Measurements from ENCODE around the gene RAD51AP1. TPM values are rescaled to one million over a fixed set of nuclear protein-coding genes. Genes with fewer than 3 reads are reported as not detected.

RAD51AP1 gene
- polyA plus RNA-seq, 1 of the 3 experiments (the other 2 are of a cell fraction): 6.0 TPM

- Histone ChIP-seq H3K4me2 (no peak overlapping the region), H3F3A (replicated peaks; ENCODE audit: insufficient read depth) (no peaks in the 10 kb centered on the region), H3K27ac (ENCODE audit: low read depth in 2 of 2, low read length in 1 of 2) (no peak overlapping the region), H3K9me2 (no peaks in the 10 kb centered on the region), H3K79me2 (ENCODE audit: insufficient read depth) (no peaks in the 10 kb centered on the region), H3K4me3 (ENCODE audit: low read depth in 2 of 2, low read length in 1 of 2) (no peak overlapping the region), H4K20me1 (ENCODE audit: insufficient read depth) (no peaks in the 10 kb centered on the region), H3K9me3 (no peaks in the 10 kb centered on the region), H3K4me1 (ENCODE audit: control insufficient read depth in 1 of 2, insufficient read depth in 2 of 2, low read depth in 1 of 2, low read length in 1 of 2) (peaks cover 0 to under 1% of the 10 kb centered on the region in 2 experiments; a peak in 1 of 4 replicates), H3K36me3 (replicated peaks in 1 of 2; ENCODE audit: control insufficient read depth in 1 of 2, insufficient read depth in 2 of 2, low read length in 1 of 2) (no peaks in the 10 kb centered on the region), H3K27me3 (ENCODE audit: insufficient read depth) (no peaks in the 10 kb centered on the region), H2AFZ (ENCODE audit: low read depth) (no peak overlapping the region), H3K9ac (no peak overlapping the region)
- POLR2A ChIA-PET: no interaction called here
- TF ChIP-seq ELF1 (IDR thresholded peaks at IDR 0.05): no peak
- TF ChIP-seq GATA2 (CRISPR knock-in tag; IDR thresholded peaks at IDR 0.05): no peak
- TF ChIP-seq RXRA (IDR thresholded peaks at IDR 0.05; ENCODE audit: borderline replicate concordance, low read depth): no peak
- TF ChIP-seq MEF2A (IDR thresholded peaks at IDR 0.05; ENCODE audit: borderline replicate concordance, low read depth): no peak
- TF ChIP-seq, protein P1, sequence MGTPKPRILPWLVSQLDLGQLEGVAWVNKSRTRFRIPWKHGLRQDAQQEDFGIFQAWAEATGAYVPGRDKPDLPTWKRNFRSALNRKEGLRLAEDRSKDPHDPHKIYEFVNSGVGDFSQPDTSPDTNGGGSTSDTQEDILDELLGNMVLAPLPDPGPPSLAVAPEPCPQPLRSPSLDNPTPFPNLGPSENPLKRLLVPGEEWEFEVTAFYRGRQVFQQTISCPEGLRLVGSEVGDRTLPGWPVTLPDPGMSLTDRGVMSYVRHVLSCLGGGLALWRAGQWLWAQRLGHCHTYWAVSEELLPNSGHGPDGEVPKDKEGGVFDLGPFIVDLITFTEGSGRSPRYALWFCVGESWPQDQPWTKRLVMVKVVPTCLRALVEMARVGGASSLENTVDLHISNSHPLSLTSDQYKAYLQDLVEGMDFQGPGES (IDR thresholded peaks at IDR 0.05; ENCODE audit: low read depth, low read length): no peak
- TF ChIP-seq, protein P2, sequence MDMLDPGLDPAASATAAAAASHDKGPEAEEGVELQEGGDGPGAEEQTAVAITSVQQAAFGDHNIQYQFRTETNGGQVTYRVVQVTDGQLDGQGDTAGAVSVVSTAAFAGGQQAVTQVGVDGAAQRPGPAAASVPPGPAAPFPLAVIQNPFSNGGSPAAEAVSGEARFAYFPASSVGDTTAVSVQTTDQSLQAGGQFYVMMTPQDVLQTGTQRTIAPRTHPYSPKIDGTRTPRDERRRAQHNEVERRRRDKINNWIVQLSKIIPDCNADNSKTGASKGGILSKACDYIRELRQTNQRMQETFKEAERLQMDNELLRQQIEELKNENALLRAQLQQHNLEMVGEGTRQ (IDR thresholded peaks at IDR 0.05; ENCODE audit: borderline replicate concordance, low read depth, low read length): no peak
- TF ChIP-seq MXI1 (IDR thresholded peaks at IDR 0.05; ENCODE audit: low read depth, low read length): no peak
- no peak for TF ChIP-seq USF1 (IDR thresholded peaks at IDR 0.05; ENCODE audit: borderline replicate concordance, low read depth)
- no peak for TF ChIP-seq EP300 (IDR thresholded peaks at IDR 0.05; ENCODE audit: borderline replicate concordance in 1 of 2, low read depth in 1 of 2, low read length in 1 of 2)
- WGBS (ENCODE audit: low lambda C conversion rate): 60% methylated on average over 3 of the region's 3 CpGs
- CTCF ChIA-PET: interaction anchor here (0.6 kb wide), 1 partner anchor 13 kb away, joined by 3 read pairs; no protein-coding TSS in a partner anchor
- no peak for DNase-seq
These were observed 28.6 kb downstream of the RAD51AP1 start for GRCh38 chr12:4567073-4567881.

GRCh38 chr12:4569261-4569660 is 30.6 kb downstream of the RAD51AP1 start:
- ChIA-PET CTCF (no interaction called here), POLR2A (no interaction called here)
- no peaks in the 10 kb centered on the region for H3K79me2 ChIP-seq (ENCODE audit: insufficient read depth)
- H2AFZ ChIP-seq (ENCODE audit: low read depth): no peak overlapping the region
- no peaks in the 10 kb centered on the region for H4K20me1 ChIP-seq (ENCODE audit: insufficient read depth)
- no peaks in the 10 kb centered on the region for H3K9me3 ChIP-seq
- H3K4me3 ChIP-seq (ENCODE audit: low read depth in 2 of 2, low read length in 1 of 2): no peak overlapping the region
- H3K27ac ChIP-seq (ENCODE audit: low read depth in 2 of 2, low read length in 1 of 2): no peak overlapping the region
- WGBS (ENCODE audit: low lambda C conversion rate): 94% methylated on average over 4 of the region's 4 CpGs
- no peaks in the 10 kb centered on the region for H3K9me2 ChIP-seq
- no peaks in the 10 kb centered on the region for H3K27me3 ChIP-seq (ENCODE audit: insufficient read depth)
- TF ChIP-seq, protein P3, sequence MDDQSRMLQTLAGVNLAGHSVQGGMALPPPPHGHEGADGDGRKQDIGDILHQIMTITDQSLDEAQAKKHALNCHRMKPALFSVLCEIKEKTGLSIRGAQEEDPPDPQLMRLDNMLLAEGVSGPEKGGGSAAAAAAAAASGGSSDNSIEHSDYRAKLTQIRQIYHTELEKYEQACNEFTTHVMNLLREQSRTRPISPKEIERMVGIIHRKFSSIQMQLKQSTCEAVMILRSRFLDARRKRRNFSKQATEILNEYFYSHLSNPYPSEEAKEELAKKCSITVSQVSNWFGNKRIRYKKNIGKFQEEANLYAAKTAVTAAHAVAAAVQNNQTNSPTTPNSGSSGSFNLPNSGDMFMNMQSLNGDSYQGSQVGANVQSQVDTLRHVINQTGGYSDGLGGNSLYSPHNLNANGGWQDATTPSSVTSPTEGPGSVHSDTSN (IDR thresholded peaks at IDR 0.05): no peak
- TF ChIP-seq SIN3A (IDR thresholded peaks at IDR 0.05; ENCODE audit: borderline replicate concordance, low read depth, low read length) (no peak), USF1 (IDR thresholded peaks at IDR 0.05; ENCODE audit: borderline replicate concordance, low read depth) (no peak), YY1 (IDR thresholded peaks at IDR 0.05; ENCODE audit: low read depth) (no peak), MXI1 (IDR thresholded peaks at IDR 0.05; ENCODE audit: low read depth, low read length) (no peak)
- DNase-seq: no peak
- H3K4me2 ChIP-seq: no peak overlapping the region
- H3K4me1 ChIP-seq (ENCODE audit: control insufficient read depth in 1 of 2, insufficient read depth in 2 of 2, low read depth in 1 of 2, low read length in 1 of 2): no peaks in the 10 kb centered on the region
- no peak overlapping the region for H3K9ac ChIP-seq
- H3K36me3 ChIP-seq (replicated peaks in 1 of 2; ENCODE audit: control insufficient read depth in 1 of 2, insufficient read depth in 2 of 2, low read length in 1 of 2): no peaks in the 10 kb centered on the region
- no peaks in the 10 kb centered on the region for H3F3A ChIP-seq (replicated peaks; ENCODE audit: insufficient read depth)

Measured in SK-N-SH (cell line).